HG03342 (cell line): Measurements from ENCODE around the gene JARID2.

Source experiments
- ATAC-seq: cut with Tn5 transposase; IDR thresholded peaks from one replicate; pipeline ENCODE4 v1.9.1; 2021; ENCODE audit warnings: mild to moderate bottlenecking, moderate library complexity; ENCODE audit not compliant: unreplicated experiment

JARID2 gene

GRCh38 chr6:15433511-15433861 lies 187.6 kb downstream of the JARID2 start:
- no peak for ATAC-seq

- ATAC-seq = no peak
Observed at GRCh38 chr6:15434263-15434662, 188.4 kb downstream of the JARID2 start.

- no peak for ATAC-seq
Observed at GRCh38 chr6:15434823-15435380, 189.0 kb downstream of the JARID2 start.

GRCh38 chr6:15435468-15435867 lies 189.6 kb downstream of the JARID2 start:
- no peak for ATAC-seq

- ATAC-seq = no peak
Observed at GRCh38 chr6:15436451-15436850, 190.6 kb downstream of the JARID2 start.

GRCh38 chr6:15437090-15437635 lies 191.3 kb downstream of the JARID2 start:
- no peak for ATAC-seq

- ATAC-seq = no peak
Observed at GRCh38 chr6:15439410-15440025, 193.6 kb downstream of the JARID2 start.

GRCh38 chr6:15440040-15440439 lies 194.2 kb downstream of the JARID2 start:
- no peak for ATAC-seq

GRCh38 chr6:15441215-15441868 lies 195.5 kb downstream of the JARID2 start:
- ATAC-seq = peak; percentile 53

- no peak for ATAC-seq
Observed at GRCh38 chr6:15441981-15442380, 196.1 kb downstream of the JARID2 start.

- no peak for ATAC-seq
Observed at GRCh38 chr6:15442467-15442866, 196.6 kb downstream of the JARID2 start.

- ATAC-seq = no peak
Observed at GRCh38 chr6:15443119-15443830, 197.4 kb downstream of the JARID2 start.

- ATAC-seq = no peak
Observed at GRCh38 chr6:15444081-15444731, 198.3 kb downstream of the JARID2 start.

- ATAC-seq = no peak
Observed at GRCh38 chr6:15444881-15445280, 199.0 kb downstream of the JARID2 start.

GRCh38 chr6:15447546-15448267 lies 201.8 kb downstream of the JARID2 start:
- no peak for ATAC-seq

GRCh38 chr6:15449011-15449410 lies 203.1 kb downstream of the JARID2 start:
- ATAC-seq = no peak

GRCh38 chr6:15451738-15452137 lies 205.9 kb downstream of the JARID2 start:
- no peak for ATAC-seq

GRCh38 chr6:15452182-15452941 lies 206.5 kb downstream of the JARID2 start:
- ATAC-seq = no peak

GRCh38 chr6:15453186-15453585 lies 207.3 kb downstream of the JARID2 start:
- ATAC-seq = no peak

- no peak for ATAC-seq
Observed at GRCh38 chr6:15453622-15454021, 207.8 kb downstream of the JARID2 start.
